GM23338 (cell line): ENCODE measurements around the gene DLG2. TPM values are rescaled to one million over a fixed set of nuclear protein-coding genes. Genes with fewer than 3 reads are reported as not detected.

ENCODE experiments used
- ATAC-seq: fragments of 200-7000 bp; cut with Tn5 transposase; 3 replicates; pipeline ENCODE4 v1.9.1; 2020
- DNase-seq: peaks from one replicate; pipeline ENCODE4 v3.0.0-alpha.2; 2015; ENCODE audit warnings: low spot score
- H2AFZ ChIP-seq: fragments of 200-600 bp; sonication (generic); 2 replicates; pipeline ENCODE4 v1.8.0; 2016; ENCODE audit warnings: antibody characterized with exemption, mild to moderate bottlenecking, moderate library complexity
- H3F3A ChIP-seq: fragments of 200-600 bp; sonication (generic); replicated peaks from 2 replicates; pipeline ENCODE4 v1.8.0; 2017; ENCODE audit warnings: antibody characterized with exemption, mixed run types, low read depth
- H3K27ac ChIP-seq: fragments of 200-600 bp; sonication (generic); 2 replicates; pipeline ENCODE4 v1.6.1; 2016; ENCODE audit warnings: low read depth
- H3K27me3 ChIP-seq: fragments of 200-600 bp; sonication (generic); 2 replicates; pipeline ENCODE4 v1.8.0; 2016; ENCODE audit warnings: mild to moderate bottlenecking, mixed run types, moderate library complexity; ENCODE audit not compliant: insufficient read depth
- H3K36me3 ChIP-seq: fragments of 200-600 bp; sonication (generic); 2 replicates; pipeline ENCODE4 v1.8.0; 2016; ENCODE audit warnings: mild to moderate bottlenecking; ENCODE audit not compliant: insufficient read depth
- H3K4me1 ChIP-seq: fragments of 200-600 bp; sonication (generic); 2 replicates; pipeline ENCODE4 v1.8.0; 2016; ENCODE audit warnings: mild to moderate bottlenecking, moderate library complexity; ENCODE audit not compliant: insufficient read depth
- H3K4me2 ChIP-seq: fragments of 200-600 bp; sonication (generic); 2 replicates; pipeline ENCODE4 v1.7.1; 2017; ENCODE audit warnings: mixed run types
- H3K4me3 ChIP-seq: fragments of 200-600 bp; sonication (generic); 2 replicates; pipeline ENCODE4 v1.6.1; 2016; ENCODE audit warnings: mixed run types
- H3K79me2 ChIP-seq: fragments of 200-600 bp; sonication (generic); replicated peaks from 2 replicates; pipeline ENCODE4 v1.8.0; 2017; ENCODE audit warnings: mild to moderate bottlenecking; ENCODE audit not compliant: insufficient read depth
- H3K9me2 ChIP-seq: fragments of 200-600 bp; sonication (generic); 2 replicates; pipeline ENCODE4 v1.8.0; 2017; ENCODE audit not compliant: insufficient read depth
- H4K20me1 ChIP-seq: fragments of 200-600 bp; sonication (generic); replicated peaks from 2 replicates; pipeline ENCODE4 v1.8.0; 2017; ENCODE audit warnings: mild to moderate bottlenecking; ENCODE audit not compliant: insufficient read depth
- H3K27ac Mint-ChIP-seq: 2 replicates; pipeline ENCODE4 v1.8.0; 2020; ENCODE audit warnings: inconsistent platforms, mild to moderate bottlenecking, moderate library complexity, mixed read lengths
- H3K27me3 Mint-ChIP-seq: 3 replicates; pipeline ENCODE4 v1.8.0; 2022; ENCODE audit warnings: low read depth, mild to moderate bottlenecking, moderate library complexity, mixed read lengths, inconsistent platforms; ENCODE audit not compliant: insufficient read depth, poor library complexity
- H3K36me3 Mint-ChIP-seq: 3 replicates; pipeline ENCODE4 v1.8.0; 2021; ENCODE audit warnings: low read depth, mild to moderate bottlenecking, inconsistent platforms, moderate library complexity, mixed read lengths
- H3K4me1 Mint-ChIP-seq: 3 replicates; pipeline ENCODE4 v1.8.0; 2020; ENCODE audit warnings: mild to moderate bottlenecking, inconsistent platforms, mixed read lengths
- H3K4me3 Mint-ChIP-seq: 3 replicates; pipeline ENCODE4 v1.8.0; 2021; ENCODE audit warnings: moderate library complexity, mild to moderate bottlenecking, inconsistent platforms, mixed read lengths
- H3K9me3 Mint-ChIP-seq: 3 replicates; pipeline ENCODE4 v1.8.0; 2020; ENCODE audit warnings: moderate library complexity, mild to moderate bottlenecking, inconsistent platforms, mixed read lengths
- EZH2 ChIP-seq: fragments of 200-600 bp; sonication (generic); IDR thresholded peaks from one replicate; pipeline ENCODE4 v1.8.0; 2017; ENCODE audit warnings: antibody characterized with exemption, mild to moderate bottlenecking, low read depth; ENCODE audit not compliant: unreplicated experiment
- EZH2phosphoT487 ChIP-seq: fragments of 200-600 bp; sonication (generic); IDR thresholded peaks from one replicate; pipeline ENCODE4 v1.8.1; 2018; ENCODE audit warnings: antibody characterized with exemption; ENCODE audit not compliant: unreplicated experiment
- POLR2AphosphoS5 ChIP-seq: IDR thresholded peaks from 2 replicates; pipeline ENCODE4 v1.6.1; 2016; ENCODE audit warnings: antibody characterized with exemption, low read depth
- REST ChIP-seq: IDR thresholded peaks from one replicate; pipeline ENCODE4 v1.6.1; 2018; ENCODE audit warnings: antibody characterized with exemption; ENCODE audit not compliant: unreplicated experiment
- ZNF114 ChIP-seq: fragments of 250-450 bp; sonication (Bioruptor Pico); IDR thresholded peaks from 2 replicates; pipeline ENCODE4 v1.5.0; 2020; ENCODE audit warnings: mild to moderate bottlenecking, moderate library complexity
- ZNF462 ChIP-seq: fragments of 250-450 bp; sonication (Bioruptor Pico); IDR thresholded peaks from 2 replicates; pipeline ENCODE4 v1.5.0; 2020; ENCODE audit warnings: mild to moderate bottlenecking, moderate library complexity
- polyA plus RNA-seq: library from polyadenylated mRNA; unstranded; fragments of >200 nt; fragmentation: Nextera tagmentation; extraction: Ambion mirVana; gene quantifications from 2 replicates; pipeline ENCODE4 v1.2.1, GENCODE V29; 2016
- total RNA-seq: library from RNA; depleted of rRNA; stranded (reverse); fragments of >200 nt; shearing (Covaris generic); gene quantifications from 2 replicates; pipeline ENCODE4 v1.2.3, GENCODE V29; 2014
- TF ChIP-seq, protein P1 (sequence below), 2 experiments: fragments of 200-600 bp in 1 of 2; sonication (generic) in 1 of 2; conservative IDR thresholded peaks; 2 replicates each; pipeline versions ENCODE4 v1.5.1 to v1.6.1; 2016 to 2017; ENCODE audit warnings: antibody characterized with exemption in 2 of 2, low read depth in 2 of 2, mild to moderate bottlenecking in 2 of 2, moderate library complexity in 1 of 2

Gene DLG2
- total and polyA plus RNA-seq, 2 experiments from 2014 or later, result 19.8 to 21.5 TPM

- TF ChIP-seq ZNF114 (CRISPR knock-in tag) (no peak), EZH2 (no peak), ZNF462 (CRISPR knock-in tag) (no peak), EZH2phosphoT487 (no peak), POLR2AphosphoS5 (no peak)
Observed at GRCh38 chr11:83970061-83970671, 1657.0 kb downstream of the DLG2 start (continued).

DNA sequence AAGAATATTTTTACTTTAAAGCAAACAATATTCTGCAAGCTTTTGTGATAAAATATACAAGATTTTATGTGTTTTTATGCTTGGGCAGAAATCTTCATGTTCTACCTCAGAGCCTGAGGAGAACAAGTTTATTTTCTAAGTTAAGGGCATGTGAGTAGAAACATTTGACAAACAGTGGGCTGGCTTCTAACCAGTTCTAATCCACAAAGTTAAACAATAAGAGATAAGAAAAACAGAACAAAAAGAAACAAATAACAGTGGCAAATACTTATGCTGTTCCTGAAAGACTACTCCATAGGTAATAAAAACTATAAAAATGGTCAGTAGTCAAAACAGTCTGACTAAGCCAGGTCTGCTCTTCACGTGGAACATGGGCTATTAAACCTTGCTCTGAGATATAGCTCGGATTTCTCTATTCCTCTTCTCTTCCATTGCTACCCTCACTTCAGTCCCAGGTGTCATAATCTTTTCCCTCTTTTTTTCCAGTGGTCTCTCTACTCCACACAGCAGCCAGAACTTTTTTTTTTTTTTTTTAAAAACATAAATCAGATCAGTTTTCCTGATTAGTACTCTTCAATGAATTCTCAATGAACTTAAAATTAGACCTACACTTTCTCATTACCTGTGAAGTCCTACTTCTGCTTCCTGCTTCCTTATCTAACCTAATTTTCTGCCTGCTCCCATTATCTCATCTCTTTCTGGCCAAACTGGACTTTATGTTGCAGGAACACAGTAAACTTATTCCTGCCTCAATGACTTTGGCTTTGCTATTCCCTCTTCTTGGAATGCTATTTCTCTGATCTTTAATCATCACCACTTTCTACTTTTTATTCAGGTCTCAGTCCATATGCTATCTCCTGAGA is 1669.9 kb downstream of the DLG2 start:
- no peak overlapping the region for H3K27ac Mint-ChIP-seq
- ATAC-seq, result no peak
- TF ChIP-seq ZNF114 (CRISPR knock-in tag) (no peak), EZH2 (no peak), REST (no peak), POLR2AphosphoS5 (no peak)
- TF ChIP-seq, protein P1, sequence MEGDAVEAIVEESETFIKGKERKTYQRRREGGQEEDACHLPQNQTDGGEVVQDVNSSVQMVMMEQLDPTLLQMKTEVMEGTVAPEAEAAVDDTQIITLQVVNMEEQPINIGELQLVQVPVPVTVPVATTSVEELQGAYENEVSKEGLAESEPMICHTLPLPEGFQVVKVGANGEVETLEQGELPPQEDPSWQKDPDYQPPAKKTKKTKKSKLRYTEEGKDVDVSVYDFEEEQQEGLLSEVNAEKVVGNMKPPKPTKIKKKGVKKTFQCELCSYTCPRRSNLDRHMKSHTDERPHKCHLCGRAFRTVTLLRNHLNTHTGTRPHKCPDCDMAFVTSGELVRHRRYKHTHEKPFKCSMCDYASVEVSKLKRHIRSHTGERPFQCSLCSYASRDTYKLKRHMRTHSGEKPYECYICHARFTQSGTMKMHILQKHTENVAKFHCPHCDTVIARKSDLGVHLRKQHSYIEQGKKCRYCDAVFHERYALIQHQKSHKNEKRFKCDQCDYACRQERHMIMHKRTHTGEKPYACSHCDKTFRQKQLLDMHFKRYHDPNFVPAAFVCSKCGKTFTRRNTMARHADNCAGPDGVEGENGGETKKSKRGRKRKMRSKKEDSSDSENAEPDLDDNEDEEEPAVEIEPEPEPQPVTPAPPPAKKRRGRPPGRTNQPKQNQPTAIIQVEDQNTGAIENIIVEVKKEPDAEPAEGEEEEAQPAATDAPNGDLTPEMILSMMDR (conservative IDR thresholded peaks at IDR 0.05; ENCODE audit: low read depth in 2 of 2), result no peak

More for the DNA sequence above, 1669.9 kb downstream of the DLG2 start:
- Histone ChIP-seq H3F3A (no peaks in the 10 kb centered on the region), H3K4me3 (no peak overlapping the region), H2AFZ (no peak overlapping the region), H4K20me1 (no peaks in the 10 kb centered on the region), H3K4me1 (no peaks in the 10 kb centered on the region), H3K9me2 (0 out of 2 replicates have a peak, but pooled peaks cover 3% of the 10 kb centered on the region), H3K27ac (no peak overlapping the region), H3K4me2 (no peak overlapping the region), H3K79me2 (no peaks in the 10 kb centered on the region), H3K27me3 (no peaks in the 10 kb centered on the region), H3K36me3 (no peaks in the 10 kb centered on the region)
- Mint-ChIP-seq H3K36me3 (no peaks in the 10 kb centered on the region), H3K4me3 (no peak overlapping the region), H3K27me3 (no peaks in the 10 kb centered on the region), H3K9me3 (no peaks in the 10 kb centered on the region; the same call in 2 of the 3 replicates), H3K4me1 (no peaks in the 10 kb centered on the region; the same call in 2 of the 3 replicates)
- no peak for DNase-seq
